LNCaP clone FGC (cell line): ENCODE data around the gene ZNF12.

Experiments used
- DNase-seq: peaks from one replicate; pipeline ENCODE4 v3.0.0-alpha.2; 2011; ENCODE audit warnings: low read depth
- H3K4me3 ChIP-seq: 2 replicates; pipeline ENCODE4 v1.5.1; 2011; ENCODE audit warnings: mild to moderate bottlenecking, low read depth, low read length, control low read depth
- TF ChIP-seq, protein P1 (sequence below): IDR thresholded peaks from 2 replicates; pipeline ENCODE4 v1.5.1; 2012; ENCODE audit warnings: mild to moderate bottlenecking; ENCODE audit not compliant: control insufficient read depth, insufficient read depth; ENCODE audit errors: extremely low read depth

The ZNF12 gene

DNA sequence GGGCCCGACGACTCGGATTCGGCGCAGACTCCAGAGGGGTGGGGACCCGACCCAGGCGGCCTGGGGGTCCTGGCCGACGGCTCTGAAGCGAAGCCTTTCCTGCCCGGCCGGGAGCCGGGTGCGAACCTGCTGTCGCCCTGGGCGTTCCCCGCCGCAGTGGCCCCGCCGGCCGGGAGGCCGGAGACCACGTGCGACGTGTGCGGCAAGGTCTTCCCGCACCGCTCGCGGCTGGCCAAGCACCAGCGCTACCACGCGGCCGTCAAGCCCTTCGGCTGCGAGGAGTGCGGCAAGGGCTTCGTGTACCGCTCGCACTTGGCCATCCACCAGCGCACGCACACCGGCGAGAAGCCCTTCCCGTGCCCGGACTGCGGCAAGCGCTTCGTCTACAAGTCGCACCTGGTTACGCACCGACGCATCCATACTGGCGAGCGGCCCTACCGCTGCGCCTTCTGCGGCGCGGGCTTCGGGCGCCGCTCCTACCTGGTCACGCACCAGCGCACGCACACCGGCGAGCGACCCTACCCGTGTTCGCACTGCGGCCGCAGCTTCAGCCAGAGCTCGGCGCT is 54.2 kb downstream of the ZNF12 start:
- H3K4me3 ChIP-seq: no peak overlapping the region
- DNase-seq: no peak
- TF ChIP-seq, protein P1, sequence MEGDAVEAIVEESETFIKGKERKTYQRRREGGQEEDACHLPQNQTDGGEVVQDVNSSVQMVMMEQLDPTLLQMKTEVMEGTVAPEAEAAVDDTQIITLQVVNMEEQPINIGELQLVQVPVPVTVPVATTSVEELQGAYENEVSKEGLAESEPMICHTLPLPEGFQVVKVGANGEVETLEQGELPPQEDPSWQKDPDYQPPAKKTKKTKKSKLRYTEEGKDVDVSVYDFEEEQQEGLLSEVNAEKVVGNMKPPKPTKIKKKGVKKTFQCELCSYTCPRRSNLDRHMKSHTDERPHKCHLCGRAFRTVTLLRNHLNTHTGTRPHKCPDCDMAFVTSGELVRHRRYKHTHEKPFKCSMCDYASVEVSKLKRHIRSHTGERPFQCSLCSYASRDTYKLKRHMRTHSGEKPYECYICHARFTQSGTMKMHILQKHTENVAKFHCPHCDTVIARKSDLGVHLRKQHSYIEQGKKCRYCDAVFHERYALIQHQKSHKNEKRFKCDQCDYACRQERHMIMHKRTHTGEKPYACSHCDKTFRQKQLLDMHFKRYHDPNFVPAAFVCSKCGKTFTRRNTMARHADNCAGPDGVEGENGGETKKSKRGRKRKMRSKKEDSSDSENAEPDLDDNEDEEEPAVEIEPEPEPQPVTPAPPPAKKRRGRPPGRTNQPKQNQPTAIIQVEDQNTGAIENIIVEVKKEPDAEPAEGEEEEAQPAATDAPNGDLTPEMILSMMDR: no peak

DNA sequence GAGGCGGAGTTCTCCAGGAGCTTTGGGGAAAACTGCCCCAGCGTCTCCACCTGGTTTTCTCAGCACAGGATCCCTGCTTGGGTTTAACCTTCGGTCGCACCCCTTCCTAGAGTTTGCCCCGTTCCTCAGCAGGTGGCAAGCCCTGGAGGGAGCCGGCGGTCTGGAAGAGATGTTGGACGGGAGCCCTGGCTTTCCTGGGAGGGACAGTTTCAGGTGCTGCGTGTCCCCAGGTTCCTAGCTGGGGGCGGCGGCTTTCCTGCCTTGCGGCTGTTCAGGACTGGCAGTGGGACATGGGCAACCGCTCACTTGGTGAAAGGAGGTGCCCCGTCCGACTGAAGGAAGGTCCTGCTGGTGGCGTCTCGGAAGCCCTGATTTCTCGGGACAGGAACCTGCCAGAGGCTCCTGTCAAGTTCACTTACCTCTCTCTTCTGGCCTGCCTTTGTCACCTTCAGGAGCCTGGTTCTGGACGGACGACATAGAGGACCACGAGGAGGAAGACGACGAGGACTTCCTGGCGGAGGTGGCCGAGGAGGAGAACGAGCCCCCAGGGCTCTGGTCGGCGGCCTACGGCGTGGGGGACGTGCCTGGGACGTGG is 54.8 kb downstream of the ZNF12 start:
- no peak overlapping the region for H3K4me3 ChIP-seq
- no peak for DNase-seq
- TF ChIP-seq, protein P1: no peak

DNA sequence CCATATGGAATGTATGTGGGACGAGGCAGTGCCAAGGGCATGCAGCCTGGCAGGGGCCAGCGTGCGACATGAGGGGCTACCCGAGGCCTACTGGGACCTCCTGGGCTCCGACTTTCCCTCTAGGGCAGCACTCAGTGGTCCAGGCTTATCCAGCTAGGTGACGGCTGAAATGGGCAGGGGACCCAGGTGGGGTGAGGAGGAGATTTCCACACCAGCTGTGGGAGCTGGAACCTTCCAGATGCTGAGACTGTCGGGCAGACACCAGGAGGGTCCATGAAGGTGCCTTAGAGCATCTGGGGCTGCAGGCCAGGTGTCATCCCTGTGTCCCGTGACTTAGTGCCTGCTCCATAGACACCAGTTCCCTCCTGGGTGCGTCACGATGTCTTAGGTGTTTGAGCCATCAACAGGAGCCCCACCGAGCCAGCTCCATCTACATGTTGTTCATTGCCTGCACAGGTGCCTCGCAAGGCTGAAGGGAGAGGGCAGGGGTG is 56.2 kb downstream of the ZNF12 start:
- no peak for DNase-seq
- no peak overlapping the region for H3K4me3 ChIP-seq
- TF ChIP-seq, protein P1: no peak

DNA sequence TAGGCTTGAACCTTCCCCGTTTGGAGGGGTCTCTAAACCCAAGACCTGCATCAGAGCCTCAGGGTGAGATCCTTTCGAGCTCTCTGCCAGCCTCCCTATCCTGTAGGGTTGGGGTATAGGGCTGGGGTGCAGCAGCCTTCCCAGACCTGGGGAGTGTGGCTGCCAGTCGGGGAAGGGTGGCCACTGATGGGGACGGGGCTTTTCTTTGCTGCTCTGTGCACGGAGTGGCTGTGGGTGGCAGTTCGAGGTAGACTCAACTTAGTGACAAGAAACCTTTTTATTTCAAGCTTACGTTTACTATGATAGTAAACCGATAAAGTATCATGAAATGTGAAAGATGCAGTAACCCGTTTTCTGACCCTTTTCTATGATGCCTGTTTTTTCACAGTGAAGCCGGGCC is 56.7 kb downstream of the ZNF12 start:
- DNase-seq: no peak
- no peak overlapping the region for H3K4me3 ChIP-seq
- TF ChIP-seq, protein P1: no peak

DNA sequence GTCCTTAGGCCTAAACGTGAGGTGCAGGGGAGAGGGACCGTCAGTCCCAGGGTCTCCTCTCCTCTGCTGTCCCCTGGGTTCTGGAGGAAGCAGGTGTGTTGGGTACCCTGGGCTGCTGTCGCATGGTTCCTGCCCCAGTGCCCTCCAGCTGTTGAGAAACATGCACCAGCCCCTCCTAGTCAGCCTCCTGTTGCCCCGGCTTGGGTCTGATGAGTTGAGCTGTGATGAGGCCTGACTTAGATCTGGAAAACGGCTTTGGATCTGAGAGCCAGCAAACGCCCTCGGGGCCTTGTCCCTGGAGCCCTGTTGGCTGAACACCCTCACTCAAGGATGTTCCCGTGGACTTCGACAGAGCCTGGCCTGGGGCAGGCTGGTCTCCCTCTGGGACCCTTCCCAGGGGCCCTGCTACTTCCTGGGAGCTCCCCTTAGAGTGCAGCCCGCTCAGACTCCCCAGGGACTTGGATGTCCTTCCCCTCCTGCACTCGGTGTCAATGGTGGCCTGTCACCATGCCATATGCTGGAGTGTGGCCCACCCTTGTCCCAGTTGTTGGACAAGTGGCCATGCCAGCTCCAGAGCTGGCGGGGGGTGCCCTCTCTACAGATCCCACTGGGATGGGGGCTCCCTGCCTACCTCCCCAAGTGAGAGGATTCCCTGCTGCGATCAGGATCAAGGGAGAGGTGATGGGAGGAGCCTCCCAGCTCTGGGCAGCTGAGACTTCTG is 57.3 kb downstream of the ZNF12 start:
- TF ChIP-seq, protein P1: no peak
- H3K4me3 ChIP-seq: no peak overlapping the region
- no peak for DNase-seq

DNA sequence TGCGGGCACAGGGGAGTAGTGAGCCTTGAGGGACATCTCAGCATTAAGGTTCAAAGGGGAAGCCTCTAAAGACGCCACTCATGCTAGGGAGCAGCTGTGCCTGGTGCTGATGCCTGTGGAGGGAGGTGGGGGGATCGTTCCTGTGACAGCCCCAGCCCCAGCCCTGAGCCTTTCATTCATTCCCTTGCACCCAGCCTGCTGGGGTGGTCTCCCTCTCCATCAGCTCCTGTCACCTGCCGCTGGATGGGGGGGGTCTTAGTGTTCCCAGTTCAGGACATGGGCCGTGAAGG is 58.0 kb downstream of the ZNF12 start:
- TF ChIP-seq, protein P1: no peak

More for the DNA sequence above, 58.0 kb downstream of the ZNF12 start:
- no peak overlapping the region for H3K4me3 ChIP-seq
- no peak for DNase-seq
